GM12801 (cell line): ENCODE measurements around the gene MAN1A2.

Experiments
- TF ChIP-seq, protein P1 (sequence below): IDR thresholded peaks from one replicate; pipeline ENCODE4 v1.5.1; 2011; ENCODE audit warnings: control low read depth; ENCODE audit not compliant: insufficient read length; ENCODE audit errors: extremely low read depth

The MAN1A2 gene

DNA sequence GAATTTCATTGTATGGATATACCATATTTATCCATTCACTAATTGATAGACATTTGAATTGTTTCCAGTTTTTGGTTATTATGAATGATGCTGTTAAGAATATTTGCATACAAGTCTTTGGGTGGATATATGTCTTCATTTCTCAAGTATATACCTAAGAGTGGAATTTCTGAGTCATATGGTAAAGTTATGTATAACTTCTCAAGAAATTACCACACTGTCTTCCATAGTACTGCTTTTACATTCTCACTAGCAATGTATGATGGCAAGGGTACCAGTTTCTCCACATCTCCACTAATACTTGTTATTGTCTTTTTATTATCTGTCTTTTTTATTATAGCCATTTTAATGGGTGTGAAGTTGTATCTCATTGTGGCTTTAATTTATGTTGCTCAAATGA lies 164.0 kb downstream of the MAN1A2 start:
- TF ChIP-seq, protein P1, sequence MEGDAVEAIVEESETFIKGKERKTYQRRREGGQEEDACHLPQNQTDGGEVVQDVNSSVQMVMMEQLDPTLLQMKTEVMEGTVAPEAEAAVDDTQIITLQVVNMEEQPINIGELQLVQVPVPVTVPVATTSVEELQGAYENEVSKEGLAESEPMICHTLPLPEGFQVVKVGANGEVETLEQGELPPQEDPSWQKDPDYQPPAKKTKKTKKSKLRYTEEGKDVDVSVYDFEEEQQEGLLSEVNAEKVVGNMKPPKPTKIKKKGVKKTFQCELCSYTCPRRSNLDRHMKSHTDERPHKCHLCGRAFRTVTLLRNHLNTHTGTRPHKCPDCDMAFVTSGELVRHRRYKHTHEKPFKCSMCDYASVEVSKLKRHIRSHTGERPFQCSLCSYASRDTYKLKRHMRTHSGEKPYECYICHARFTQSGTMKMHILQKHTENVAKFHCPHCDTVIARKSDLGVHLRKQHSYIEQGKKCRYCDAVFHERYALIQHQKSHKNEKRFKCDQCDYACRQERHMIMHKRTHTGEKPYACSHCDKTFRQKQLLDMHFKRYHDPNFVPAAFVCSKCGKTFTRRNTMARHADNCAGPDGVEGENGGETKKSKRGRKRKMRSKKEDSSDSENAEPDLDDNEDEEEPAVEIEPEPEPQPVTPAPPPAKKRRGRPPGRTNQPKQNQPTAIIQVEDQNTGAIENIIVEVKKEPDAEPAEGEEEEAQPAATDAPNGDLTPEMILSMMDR = no peak

DNA sequence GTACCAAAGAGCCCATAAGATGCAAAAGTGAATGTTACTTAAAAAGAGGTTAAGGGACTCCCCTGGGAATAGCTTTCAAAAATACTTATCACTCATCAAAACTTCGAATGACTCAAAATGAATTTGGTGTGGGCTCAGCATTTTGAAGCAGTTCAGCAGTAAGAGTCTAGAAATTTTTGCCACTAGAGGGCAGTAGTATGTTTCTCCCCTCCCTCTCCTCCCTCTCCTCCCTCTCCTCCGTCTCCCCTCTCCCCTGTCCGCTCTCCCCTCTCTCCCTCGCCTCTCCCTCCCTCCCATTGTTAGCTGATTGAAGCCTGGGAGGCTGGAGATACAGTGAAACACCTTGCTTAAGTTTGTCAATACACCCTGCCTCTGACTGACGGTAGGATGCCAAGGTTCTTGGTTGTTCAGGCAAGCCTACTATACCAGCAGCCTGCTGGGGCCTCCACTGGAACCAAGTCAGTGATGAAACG lies 167.8 kb downstream of the MAN1A2 start:
- TF ChIP-seq, protein P1 = no peak

DNA sequence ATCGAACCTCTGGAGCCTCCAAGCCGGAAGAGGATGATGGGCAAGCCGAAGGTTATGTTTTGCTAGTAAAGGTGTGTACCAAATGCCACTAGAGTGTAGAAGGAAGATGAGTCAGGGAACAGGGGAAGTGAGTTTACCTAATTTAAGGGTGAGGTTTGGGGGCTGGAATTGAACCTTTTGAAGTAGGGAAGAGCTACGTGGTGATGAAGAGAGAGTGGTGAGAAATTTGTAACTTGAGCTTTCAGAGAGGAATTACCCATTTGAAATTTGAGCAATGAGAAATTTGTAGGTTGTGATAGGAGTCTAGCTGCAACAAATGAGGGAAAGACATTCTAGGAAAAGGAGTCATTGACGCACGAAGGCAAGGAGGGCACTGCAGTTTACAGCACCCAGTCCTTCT lies 168.6 kb downstream of the MAN1A2 start:
- TF ChIP-seq, protein P1 = no peak

DNA sequence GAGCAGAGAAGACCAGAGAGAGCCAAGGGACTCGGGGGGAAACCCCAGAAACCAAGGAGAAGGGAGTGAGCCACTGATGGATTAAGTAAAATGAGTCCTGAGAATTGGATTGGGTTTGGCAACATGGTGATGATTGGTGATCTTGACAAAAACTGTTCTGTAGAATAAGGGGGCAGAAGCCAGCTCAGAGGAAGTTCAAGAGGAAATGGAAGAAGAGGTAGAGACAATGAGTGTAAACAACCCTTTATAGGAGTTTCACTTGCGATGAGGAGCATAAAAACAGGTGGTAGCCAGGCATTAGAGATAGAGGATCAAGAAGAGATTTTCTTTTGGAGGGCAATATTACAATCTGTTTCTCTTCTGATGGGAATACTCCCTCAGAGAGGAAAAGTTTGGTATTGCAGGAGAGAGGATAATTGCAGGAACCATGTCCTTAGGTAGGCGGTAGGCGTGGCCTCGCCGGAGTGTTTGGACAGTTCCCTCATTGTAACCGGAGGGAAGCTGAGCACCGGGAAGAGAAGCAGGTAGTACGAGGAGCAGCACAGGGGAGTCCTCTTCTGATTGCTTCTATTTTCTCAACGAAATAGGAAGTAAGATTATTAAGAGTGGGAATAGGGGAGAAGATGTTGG lies 170.2 kb downstream of the MAN1A2 start:
- TF ChIP-seq, protein P1 = no peak

DNA sequence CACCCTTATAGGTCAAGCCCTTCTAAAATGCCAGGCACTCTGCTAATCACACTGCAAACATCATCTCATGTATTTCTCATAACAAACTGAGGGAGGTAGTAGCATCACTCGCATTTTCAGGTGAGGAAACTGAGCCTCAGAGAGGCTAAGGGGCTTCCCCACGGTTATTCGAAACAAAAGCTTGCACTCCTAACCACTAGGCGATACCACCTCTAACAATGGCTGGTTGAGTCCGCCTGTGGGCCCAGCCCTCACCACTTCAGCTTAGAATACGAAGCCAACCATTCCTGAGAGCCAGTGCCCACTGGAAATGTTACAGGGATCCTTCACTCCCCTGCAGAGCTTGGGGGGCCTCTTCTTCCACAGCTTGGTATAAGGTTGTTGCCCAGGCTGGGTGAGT lies 173.3 kb downstream of the MAN1A2 start:
- TF ChIP-seq, protein P1 = no peak

DNA sequence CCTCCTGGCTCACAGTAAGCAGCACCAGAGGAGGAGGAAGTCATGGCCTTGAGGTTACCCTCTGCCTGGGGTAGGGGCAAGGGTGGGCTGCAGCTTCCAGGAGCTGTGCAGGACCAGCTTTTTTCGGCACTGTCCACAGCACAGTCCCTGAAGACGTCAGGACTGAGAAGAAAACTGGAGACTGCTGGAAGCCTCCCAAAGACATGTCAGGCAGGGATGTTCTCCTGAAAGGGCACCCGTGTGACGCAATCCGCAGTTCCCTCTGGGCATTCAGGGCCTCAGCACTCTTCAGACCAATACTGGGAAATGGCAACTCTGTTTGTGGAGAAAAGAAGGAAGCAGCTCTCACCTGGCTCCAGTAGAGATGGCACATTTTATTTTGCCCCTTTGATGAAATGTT lies 173.8 kb downstream of the MAN1A2 start:
- TF ChIP-seq, protein P1 = no peak

DNA sequence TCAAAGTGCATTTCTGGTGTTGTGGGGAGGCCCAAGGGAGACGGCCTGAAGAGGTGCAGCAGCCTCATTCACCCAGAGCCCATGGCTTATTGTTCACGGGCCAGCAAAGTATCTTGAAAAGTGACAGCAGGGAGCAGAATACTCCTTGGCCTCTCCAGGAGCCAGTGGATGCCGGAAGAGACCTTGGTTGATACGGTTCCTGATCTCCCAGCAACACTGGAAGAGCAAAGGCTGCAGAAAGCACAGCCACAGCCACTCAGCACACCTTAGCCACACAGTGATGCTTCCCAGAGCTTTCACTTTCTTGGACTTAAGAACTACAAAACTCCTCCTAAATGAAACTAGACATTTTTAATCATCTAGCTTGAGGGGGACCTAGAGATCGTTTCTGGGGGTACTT lies 174.3 kb downstream of the MAN1A2 start:
- TF ChIP-seq, protein P1 = no peak
